RKO (cell line): ENCODE data around the gene CASZ1.

ENCODE experiments used
- DNase-seq: peaks from one replicate; pipeline ENCODE4 v3.0.0-alpha.2; 2016; ENCODE audit warnings: low spot score

CASZ1 gene, protein sequence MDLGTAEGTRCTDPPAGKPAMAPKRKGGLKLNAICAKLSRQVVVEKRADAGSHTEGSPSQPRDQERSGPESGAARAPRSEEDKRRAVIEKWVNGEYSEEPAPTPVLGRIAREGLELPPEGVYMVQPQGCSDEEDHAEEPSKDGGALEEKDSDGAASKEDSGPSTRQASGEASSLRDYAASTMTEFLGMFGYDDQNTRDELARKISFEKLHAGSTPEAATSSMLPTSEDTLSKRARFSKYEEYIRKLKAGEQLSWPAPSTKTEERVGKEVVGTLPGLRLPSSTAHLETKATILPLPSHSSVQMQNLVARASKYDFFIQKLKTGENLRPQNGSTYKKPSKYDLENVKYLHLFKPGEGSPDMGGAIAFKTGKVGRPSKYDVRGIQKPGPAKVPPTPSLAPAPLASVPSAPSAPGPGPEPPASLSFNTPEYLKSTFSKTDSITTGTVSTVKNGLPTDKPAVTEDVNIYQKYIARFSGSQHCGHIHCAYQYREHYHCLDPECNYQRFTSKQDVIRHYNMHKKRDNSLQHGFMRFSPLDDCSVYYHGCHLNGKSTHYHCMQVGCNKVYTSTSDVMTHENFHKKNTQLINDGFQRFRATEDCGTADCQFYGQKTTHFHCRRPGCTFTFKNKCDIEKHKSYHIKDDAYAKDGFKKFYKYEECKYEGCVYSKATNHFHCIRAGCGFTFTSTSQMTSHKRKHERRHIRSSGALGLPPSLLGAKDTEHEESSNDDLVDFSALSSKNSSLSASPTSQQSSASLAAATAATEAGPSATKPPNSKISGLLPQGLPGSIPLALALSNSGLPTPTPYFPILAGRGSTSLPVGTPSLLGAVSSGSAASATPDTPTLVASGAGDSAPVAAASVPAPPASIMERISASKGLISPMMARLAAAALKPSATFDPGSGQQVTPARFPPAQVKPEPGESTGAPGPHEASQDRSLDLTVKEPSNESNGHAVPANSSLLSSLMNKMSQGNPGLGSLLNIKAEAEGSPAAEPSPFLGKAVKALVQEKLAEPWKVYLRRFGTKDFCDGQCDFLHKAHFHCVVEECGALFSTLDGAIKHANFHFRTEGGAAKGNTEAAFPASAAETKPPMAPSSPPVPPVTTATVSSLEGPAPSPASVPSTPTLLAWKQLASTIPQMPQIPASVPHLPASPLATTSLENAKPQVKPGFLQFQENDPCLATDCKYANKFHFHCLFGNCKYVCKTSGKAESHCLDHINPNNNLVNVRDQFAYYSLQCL (N-terminal part only)

DNA sequence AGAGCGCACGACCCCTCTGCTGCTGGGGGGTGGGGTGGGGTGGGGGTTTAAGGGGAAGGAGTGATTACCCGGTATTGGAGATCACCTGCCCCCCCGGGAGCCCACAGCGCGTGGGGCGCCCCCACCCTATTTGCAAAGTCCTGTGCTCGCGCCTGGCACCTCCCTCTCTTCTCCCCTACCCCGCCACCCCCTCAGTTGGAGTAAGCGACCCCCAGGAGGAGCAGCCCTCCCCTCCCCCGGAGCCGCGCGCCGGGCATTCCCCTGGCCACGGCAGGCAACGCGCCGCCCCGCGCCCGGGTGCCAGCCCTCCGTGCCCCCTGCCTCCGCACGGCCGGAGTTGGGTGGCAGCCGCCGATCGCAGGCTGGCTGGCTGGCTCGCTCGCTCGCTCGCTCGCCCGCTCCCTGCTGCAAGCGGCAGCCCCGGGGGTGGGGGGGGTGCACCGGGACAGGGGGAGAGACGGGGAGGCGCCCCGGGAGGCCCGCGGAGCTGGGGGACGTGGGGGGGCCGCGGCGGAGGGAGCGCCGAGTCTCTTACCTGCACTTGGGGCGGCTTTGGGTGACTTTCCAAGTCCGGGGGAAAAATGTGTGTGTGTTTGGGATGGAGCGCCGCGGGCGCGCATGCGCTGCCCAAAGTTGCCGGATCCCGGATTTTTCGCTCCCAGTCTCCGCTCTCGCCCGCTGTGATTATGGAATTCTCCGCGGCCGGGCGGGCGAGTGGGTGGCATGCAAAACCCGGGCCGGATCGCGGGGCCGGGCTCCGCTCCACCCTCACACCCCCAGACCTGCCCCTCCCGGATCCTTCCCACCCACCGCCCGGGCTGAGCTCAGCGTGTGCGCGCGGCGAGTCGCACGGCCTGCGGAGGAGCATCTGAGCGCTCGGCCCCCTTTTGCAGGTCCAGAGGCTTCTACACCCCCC lies at the start of gene CASZ1:
Gene CASZ1, minus strand, starts transcription at position 618 of the 916 bp plus-strand sequence. CDS start 102,757 bp downstream, outside the sequence.
- DNase-seq, result peak; percentile 90

DNA sequence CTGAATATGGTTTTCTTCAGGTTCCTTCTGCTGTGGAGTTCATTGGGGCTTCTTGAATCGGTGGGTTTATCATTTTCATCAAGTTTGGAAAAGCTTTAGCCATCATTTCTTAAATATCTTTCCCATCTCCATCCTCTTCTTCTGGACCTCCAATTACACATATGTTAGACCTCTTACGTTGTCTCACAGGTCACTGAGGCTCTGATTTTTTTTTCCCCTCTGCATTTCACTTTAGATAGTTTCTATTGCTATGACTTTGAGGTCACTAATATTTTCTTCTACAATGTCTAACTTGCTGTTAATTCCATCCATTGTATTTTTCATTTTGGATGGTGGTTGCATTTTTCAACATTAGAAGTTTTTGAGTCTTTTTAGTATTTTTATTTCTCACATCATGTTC lies 47.3 kb upstream of the CASZ1 start:
- no peak for DNase-seq

DNA sequence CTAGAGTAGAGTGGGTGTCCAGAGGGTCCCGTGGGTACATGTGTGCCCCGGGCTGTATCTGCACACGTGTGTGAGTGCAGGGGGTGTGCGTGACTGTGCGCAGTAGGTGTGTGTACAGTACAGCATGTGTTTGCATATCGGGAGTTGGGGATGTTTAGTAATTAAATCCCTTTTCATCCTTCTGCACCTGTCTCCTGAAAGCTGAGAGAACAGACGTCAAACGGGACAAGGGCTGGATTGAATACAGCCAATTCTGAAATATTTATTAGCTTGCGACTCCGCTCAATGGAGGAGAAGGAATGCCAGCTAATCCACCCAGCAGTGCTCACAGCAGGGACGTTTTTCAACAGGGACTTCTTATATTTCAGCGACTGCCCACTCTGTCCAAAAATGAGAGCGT lies 44.7 kb upstream of the CASZ1 start:
- no peak for DNase-seq

DNA sequence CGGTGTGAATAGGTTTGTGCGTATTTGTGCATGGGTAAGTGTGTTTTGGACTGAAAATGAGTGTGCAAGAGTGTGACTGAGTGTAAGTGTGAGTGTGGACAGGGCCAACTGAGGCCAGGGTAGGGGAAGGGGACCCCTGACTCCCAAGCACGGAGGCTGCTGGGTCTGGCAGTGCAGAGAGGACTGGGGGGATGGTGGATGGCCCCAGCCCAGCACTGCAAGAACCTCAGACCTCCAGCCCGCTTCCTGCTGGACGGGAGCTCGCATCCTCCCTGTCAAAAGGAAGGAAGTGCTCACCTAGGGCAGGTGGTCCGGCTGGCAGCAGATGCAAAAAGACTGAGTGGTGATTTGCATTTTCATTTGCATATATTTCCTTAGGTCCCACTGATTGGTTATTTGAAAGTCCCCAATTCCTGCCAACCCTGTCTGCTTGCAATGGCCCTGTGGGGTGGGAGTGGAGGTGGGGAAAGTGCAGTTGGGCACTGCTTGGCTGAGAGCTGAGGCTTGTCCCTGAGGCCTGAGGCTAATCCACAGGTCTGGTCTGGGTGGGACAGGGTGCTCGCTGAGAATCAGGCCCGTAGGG lies 42.8 kb upstream of the CASZ1 start:
- no peak for DNase-seq

DNA sequence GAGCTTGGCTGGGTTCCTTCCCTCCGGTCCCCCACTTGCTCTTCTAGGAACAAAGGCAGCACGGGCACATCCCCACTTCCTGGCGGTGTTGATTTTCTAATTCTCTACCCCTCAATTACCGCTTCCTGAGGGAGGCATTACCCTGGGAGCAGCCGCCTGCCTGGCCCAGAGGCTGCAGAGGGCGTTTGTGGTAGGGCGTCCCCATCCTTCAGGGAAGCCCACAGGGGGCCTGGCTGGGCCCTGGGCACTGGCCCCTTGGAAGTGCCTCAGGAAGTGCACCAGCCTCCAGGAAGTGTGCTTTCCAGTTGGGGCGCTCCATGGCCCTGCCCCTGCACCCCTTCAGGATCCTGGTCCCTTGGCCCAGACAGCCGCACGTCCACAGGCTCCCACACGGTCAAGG lies 42.1 kb upstream of the CASZ1 start:
- DNase-seq, result no peak

- no peak for DNase-seq
These were observed 40.3 kb upstream of the CASZ1 start for GRCh38 chr1:10836726-10837125.

DNA sequence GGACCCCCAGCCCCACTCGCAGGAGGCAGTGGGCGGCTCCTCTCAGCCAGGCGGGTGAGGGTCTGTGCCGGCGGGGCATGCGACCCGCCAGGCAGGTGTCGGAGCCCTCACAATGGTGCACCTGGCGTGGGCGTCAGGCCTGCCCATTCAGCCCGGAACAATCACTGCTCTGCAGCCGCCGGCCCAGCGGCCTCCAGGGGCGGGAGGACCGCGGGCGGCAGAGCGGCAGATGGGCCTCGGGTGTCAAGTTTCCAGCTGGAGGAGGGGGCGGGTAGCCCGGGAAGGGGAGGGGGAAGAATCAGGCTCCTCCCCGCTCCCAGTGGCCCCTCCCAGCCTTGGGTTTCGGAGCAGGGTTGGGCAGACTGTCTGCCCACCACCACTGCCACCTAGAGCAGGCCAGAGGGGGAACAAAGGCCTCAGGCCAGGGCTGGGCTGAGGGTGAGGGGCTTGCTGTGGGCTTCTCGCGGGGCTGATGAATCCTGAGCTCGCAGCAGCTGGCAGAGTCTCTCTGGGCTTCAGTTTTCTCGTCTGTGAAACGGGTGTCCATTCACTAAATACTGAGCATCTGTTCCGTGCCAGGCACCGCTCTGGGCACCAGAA lies 39.5 kb upstream of the CASZ1 start:
- peak; percentile 43 for DNase-seq

DNA sequence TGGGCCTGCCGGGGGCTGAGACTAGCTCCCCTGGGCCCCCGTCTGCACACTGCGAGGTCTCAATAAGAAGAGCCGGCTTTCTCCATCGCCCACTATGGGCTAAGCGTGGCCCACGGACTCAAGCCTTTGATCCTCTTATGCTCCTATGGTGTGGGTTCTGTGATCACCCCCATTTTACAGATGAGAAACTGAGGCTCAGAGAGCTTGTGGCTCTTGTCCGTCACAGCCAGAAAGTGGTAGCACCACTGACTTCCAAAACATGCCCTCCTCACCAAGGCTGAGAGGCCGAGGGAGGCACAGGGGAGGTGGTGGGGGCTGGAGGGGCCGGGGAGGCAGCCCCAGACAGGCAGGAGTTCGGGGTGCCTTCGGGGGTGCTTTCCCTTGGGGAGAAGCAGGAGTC lies 39.0 kb upstream of the CASZ1 start:
- DNase-seq, result no peak

DNA sequence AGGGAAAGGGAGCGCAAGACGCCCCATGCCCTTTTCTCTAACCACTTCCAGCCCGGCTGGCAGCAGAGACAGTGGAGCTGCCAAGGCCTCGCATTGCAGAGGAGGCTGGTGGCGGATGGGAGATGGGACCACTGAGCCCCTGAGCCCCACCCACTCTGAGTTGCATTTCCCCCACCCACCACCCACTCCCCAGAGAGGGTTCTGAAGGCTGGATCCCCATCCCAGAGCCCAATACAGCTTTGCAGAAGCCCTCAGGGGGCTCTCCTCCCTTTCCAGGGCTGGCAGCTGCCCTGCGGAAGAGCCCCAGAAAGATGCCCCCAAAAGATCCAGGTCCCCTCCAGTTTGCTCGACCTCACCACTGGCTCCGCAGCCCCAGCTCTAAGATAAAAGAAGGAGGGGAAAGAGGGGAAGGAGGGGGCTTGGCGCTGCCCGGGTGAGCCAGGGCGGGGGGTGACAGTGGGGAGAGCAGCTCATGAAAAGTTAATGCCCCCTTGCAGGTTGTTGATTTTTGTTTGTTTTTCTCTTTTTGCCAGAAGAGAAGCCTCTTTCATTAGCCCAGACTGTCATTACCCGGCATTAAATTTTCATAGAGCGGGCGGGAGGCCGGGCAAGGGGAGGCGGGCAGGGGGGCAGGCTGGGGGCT lies 38.4 kb upstream of the CASZ1 start:
- no peak for DNase-seq

- peak; percentile 24 for DNase-seq
These were observed 37.4 kb upstream of the CASZ1 start for GRCh38 chr1:10833630-10834557.

- no peak for DNase-seq
These were observed 36.3 kb upstream of the CASZ1 start for GRCh38 chr1:10832703-10833102.

- no peak for DNase-seq
These were observed 34.7 kb upstream of the CASZ1 start for GRCh38 chr1:10830961-10831668.

- DNase-seq, result no peak
These were observed 33.6 kb upstream of the CASZ1 start for GRCh38 chr1:10829965-10830515.

GRCh38 chr1:10829067-10829818 lies 32.8 kb upstream of the CASZ1 start:
- DNase-seq, result no peak

GRCh38 chr1:10827377-10828333 lies 31.2 kb upstream of the CASZ1 start:
- DNase-seq, result no peak

DNA sequence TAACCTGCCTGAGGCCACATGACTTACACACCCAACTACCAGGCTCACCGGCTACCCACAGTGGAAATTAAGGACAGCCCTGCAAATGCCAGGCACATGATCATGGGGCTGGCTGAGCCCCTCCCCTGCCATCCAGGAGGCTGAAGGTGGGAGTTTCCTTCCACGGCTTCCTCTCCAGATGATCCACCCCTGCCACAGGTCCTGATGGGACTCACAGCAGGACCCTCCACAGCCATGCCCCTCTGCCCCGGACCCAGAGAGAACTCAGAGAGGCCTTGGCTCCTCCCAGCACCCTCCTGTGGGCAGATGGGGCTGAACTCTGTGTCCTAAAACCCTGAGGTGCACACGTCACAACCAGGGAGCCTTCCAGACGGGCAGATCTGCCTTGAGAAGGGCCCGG lies 29.1 kb upstream of the CASZ1 start:
- no peak for DNase-seq
